ENCODE results near the gene ZNF264. TPM values are rescaled to one million over a fixed set of nuclear protein-coding genes. Genes with fewer than 3 reads are reported as not detected.
A peak's percentile ranks its signal among the peaks of the same experiment; 100 is the strongest.
"Not testable (repeated sequence)": the region's sequence is repeated elsewhere in the genome, so short reads cannot be mapped to it uniquely, and the experiment has no call there.

Gene ZNF264
- polyA plus RNA-seq (ENCODE audit: insufficient read length in 10 of 10), result 10 to 100 TPM; 10.5 to 15.9 (median 13.0) TPM
- long read RNA-seq, donor 1, full-length matches to known transcripts, result 2 of 7 reads
- long read RNA-seq, donor 1, partial matches to known transcripts, result 5 of 7 reads
- long read RNA-seq, donor 1, other reads (novel, unspliced or antisense), result 0 of 7 reads
- long read RNA-seq, donor 2, full-length matches to known transcripts, result 2 of 2 reads
- long read RNA-seq, donor 2, partial matches to known transcripts, result 0 of 2 reads
- long read RNA-seq, donor 2, other reads (novel, unspliced or antisense), result 0 of 2 reads
- long read RNA-seq, donor 3, result 0 reads
- long read RNA-seq, donor 4, full-length matches to known transcripts, result 2 of 2 reads
- long read RNA-seq, donor 4, partial matches to known transcripts, result 0 of 2 reads
- long read RNA-seq, donor 4, other reads (novel, unspliced or antisense), result 0 of 2 reads
- long read RNA-seq, donor 5, full-length matches to known transcripts, result 1 of 1 reads
- long read RNA-seq, donor 5, partial matches to known transcripts, result 0 of 1 reads
- long read RNA-seq, donor 5, other reads (novel, unspliced or antisense), result 0 of 1 reads
- long read RNA-seq, donor 6, full-length matches to known transcripts, result 2 of 2 reads
- long read RNA-seq, donor 6, partial matches to known transcripts, result 0 of 2 reads
- long read RNA-seq, donor 6, other reads (novel, unspliced or antisense), result 0 of 2 reads
- long read RNA-seq, donor 7, full-length matches to known transcripts, result 1 of 1 reads
- long read RNA-seq, donor 7, partial matches to known transcripts, result 0 of 1 reads
- long read RNA-seq, donor 7, other reads (novel, unspliced or antisense), result 0 of 1 reads
- long read RNA-seq, donor 8, full-length matches to known transcripts, result 2 of 2 reads
- long read RNA-seq, donor 8, partial matches to known transcripts, result 0 of 2 reads
- long read RNA-seq, donor 8, other reads (novel, unspliced or antisense), result 0 of 2 reads
- long read RNA-seq, donor 9, result 0 reads

GRCh38 chr19:57191141-57192076 lies at the start of gene ZNF264:
Gene ZNF264 (plus strand): TSS chr19:57191500. CDS start chr19:57191914, 414 bp downstream.
- DNase-seq, result peak; percentile 88 to 97 (median 95)

- no peak for DNase-seq
These were observed 49.6 kb upstream of the ZNF264 start for GRCh38 chr19:57141699-57142098.

GRCh38 chr19:57152921-57153320 lies 38.4 kb upstream of the ZNF264 start:
- DNase-seq, result no peak

GRCh38 chr19:57161985-57162539 lies 29.2 kb upstream of the ZNF264 start:
- peak in 2 of 3 donors; percentile 11 to 26 for DNase-seq

- no peak for DNase-seq
These were observed 25.5 kb upstream of the ZNF264 start for GRCh38 chr19:57165846-57166245.

- no peak for DNase-seq
These were observed 23.9 kb upstream of the ZNF264 start, which contains the start of gene DUXA for GRCh38 chr19:57167385-57167784. Gene DUXA (minus strand): TSS chr19:57167485. CDS start chr19:57167443, 42 bp downstream.

- peak in 2 of 3 donors; percentile 37 to 67 for DNase-seq
These were observed 19.7 kb upstream of the ZNF264 start for GRCh38 chr19:57171551-57172081.

- no peak for DNase-seq
These were observed 999 bp upstream of the ZNF264 start for GRCh38 chr19:57190301-57190700.

- DNase-seq, result peak in 1 of 3 donors; percentile 7
These were observed 749 bp downstream of the ZNF264 start for GRCh38 chr19:57192077-57192420.

GRCh38 chr19:57192993-57193392 lies 1.7 kb downstream of the ZNF264 start:
- DNase-seq, result no peak

GRCh38 chr19:57197874-57198273 lies 6.6 kb downstream of the ZNF264 start:
- not testable (repeated sequence) for DNase-seq

- no peak for DNase-seq
These were observed 10.9 kb downstream of the ZNF264 start for GRCh38 chr19:57202160-57202559.

GRCh38 chr19:57210381-57210780 lies 19.1 kb downstream of the ZNF264 start:
- no peak for DNase-seq

GRCh38 chr19:57212109-57212508 lies 20.8 kb downstream of the ZNF264 start:
- DNase-seq, result no peak

GRCh38 chr19:57227502-57227901 lies 36.2 kb downstream of the ZNF264 start:
- DNase-seq, result no peak

- no peak for DNase-seq
These were observed 40.4 kb downstream of the ZNF264 start for GRCh38 chr19:57231686-57232085.

GRCh38 chr19:57233207-57233606 lies 41.9 kb downstream of the ZNF264 start:
- no peak for DNase-seq

GRCh38 chr19:57239982-57240310 lies 48.6 kb downstream of the ZNF264 start:
- no peak for DNase-seq

- peak; percentile 94 to 98 (median 96) for DNase-seq
These were observed 49.2 kb downstream of the ZNF264 start, which contains the start of gene ZNF805 for GRCh38 chr19:57240311-57241090. Gene ZNF805 (plus strand): TSS chr19:57240632. CDS start chr19:57240892, 260 bp downstream.

GRCh38 chr19:57241176-57241575 lies 49.9 kb downstream of the ZNF264 start:
- peak in 1 of 3 donors; percentile 11 for DNase-seq
